Measurements from ENCODE around the gene BMPER.

BMPER gene

GRCh38 chr7:34086981-34087380 lies 181.6 kb downstream of the BMPER start:
- in situ Hi-C loops (cut with HindIII; ENCODE audit: low sequenced_read_pairs): no loop called here

- in situ Hi-C loops (cut with HindIII; ENCODE audit: low sequenced_read_pairs): no loop called here
Observed at GRCh38 chr7:34087892-34088891, 182.9 kb downstream of the BMPER start.

GRCh38 chr7:34090816-34091215 lies 185.5 kb downstream of the BMPER start:
- in situ Hi-C loops (cut with HindIII; ENCODE audit: low sequenced_read_pairs): no loop called here

- in situ Hi-C loops (cut with HindIII; ENCODE audit: low sequenced_read_pairs): no loop called here
Observed at GRCh38 chr7:34091321-34091917, 186.1 kb downstream of the BMPER start.

- in situ Hi-C loops (cut with HindIII; ENCODE audit: low sequenced_read_pairs): no loop called here
Observed at GRCh38 chr7:34093276-34093675, 187.9 kb downstream of the BMPER start.

GRCh38 chr7:34096198-34096651 lies 190.9 kb downstream of the BMPER start:
- in situ Hi-C loops (cut with HindIII; ENCODE audit: low sequenced_read_pairs): no loop called here

- in situ Hi-C loops (cut with HindIII; ENCODE audit: low sequenced_read_pairs): no loop called here
Observed at GRCh38 chr7:34096777-34097176, 191.4 kb downstream of the BMPER start.

- in situ Hi-C loops (cut with HindIII; ENCODE audit: low sequenced_read_pairs): no loop called here
Observed at GRCh38 chr7:34100661-34101060, 195.3 kb downstream of the BMPER start.

GRCh38 chr7:34104115-34104514 lies 198.8 kb downstream of the BMPER start:
- in situ Hi-C loops (cut with HindIII; ENCODE audit: low sequenced_read_pairs): no loop called here

GRCh38 chr7:34104992-34105391 lies 199.7 kb downstream of the BMPER start:
- in situ Hi-C loops (cut with HindIII; ENCODE audit: low sequenced_read_pairs): no loop called here

- in situ Hi-C loops (cut with HindIII; ENCODE audit: low sequenced_read_pairs): no loop called here
Observed at GRCh38 chr7:34107276-34107675, 201.9 kb downstream of the BMPER start.

GRCh38 chr7:34108165-34108564 lies 202.8 kb downstream of the BMPER start:
- in situ Hi-C loops (cut with HindIII; ENCODE audit: low sequenced_read_pairs): no loop called here

- in situ Hi-C loops (cut with HindIII; ENCODE audit: low sequenced_read_pairs): no loop called here
Observed at GRCh38 chr7:34109936-34110780, 204.8 kb downstream of the BMPER start.

GRCh38 chr7:34111031-34111430 lies 205.7 kb downstream of the BMPER start:
- in situ Hi-C loops (cut with HindIII; ENCODE audit: low sequenced_read_pairs): no loop called here

GRCh38 chr7:34115503-34115902 lies 210.2 kb downstream of the BMPER start:
- in situ Hi-C loops (cut with HindIII; ENCODE audit: low sequenced_read_pairs): no loop called here

- in situ Hi-C loops (cut with HindIII; ENCODE audit: low sequenced_read_pairs): no loop called here
Observed at GRCh38 chr7:34117573-34117972, 212.2 kb downstream of the BMPER start.

- in situ Hi-C loops (cut with HindIII; ENCODE audit: low sequenced_read_pairs): no loop called here
Observed at GRCh38 chr7:34121366-34121765, 216.0 kb downstream of the BMPER start.

GRCh38 chr7:34123316-34123715 lies 218.0 kb downstream of the BMPER start:
- in situ Hi-C loops (cut with HindIII; ENCODE audit: low sequenced_read_pairs): no loop called here

- in situ Hi-C loops (cut with HindIII; ENCODE audit: low sequenced_read_pairs): no loop called here
Observed at GRCh38 chr7:34124765-34125164, 219.4 kb downstream of the BMPER start.

GRCh38 chr7:34128762-34129161 lies 223.4 kb downstream of the BMPER start:
- in situ Hi-C loops (cut with HindIII; ENCODE audit: low sequenced_read_pairs): no loop called here
